ENCODE data around the gene DICER1. TPM values are rescaled to one million over a fixed set of nuclear protein-coding genes. Genes with fewer than 3 reads are reported as not detected.

DICER1 gene
- total RNA-seq, 4 donors from 2014 or later: 43.9 to 72.2 (median 58.4) TPM

DNA sequence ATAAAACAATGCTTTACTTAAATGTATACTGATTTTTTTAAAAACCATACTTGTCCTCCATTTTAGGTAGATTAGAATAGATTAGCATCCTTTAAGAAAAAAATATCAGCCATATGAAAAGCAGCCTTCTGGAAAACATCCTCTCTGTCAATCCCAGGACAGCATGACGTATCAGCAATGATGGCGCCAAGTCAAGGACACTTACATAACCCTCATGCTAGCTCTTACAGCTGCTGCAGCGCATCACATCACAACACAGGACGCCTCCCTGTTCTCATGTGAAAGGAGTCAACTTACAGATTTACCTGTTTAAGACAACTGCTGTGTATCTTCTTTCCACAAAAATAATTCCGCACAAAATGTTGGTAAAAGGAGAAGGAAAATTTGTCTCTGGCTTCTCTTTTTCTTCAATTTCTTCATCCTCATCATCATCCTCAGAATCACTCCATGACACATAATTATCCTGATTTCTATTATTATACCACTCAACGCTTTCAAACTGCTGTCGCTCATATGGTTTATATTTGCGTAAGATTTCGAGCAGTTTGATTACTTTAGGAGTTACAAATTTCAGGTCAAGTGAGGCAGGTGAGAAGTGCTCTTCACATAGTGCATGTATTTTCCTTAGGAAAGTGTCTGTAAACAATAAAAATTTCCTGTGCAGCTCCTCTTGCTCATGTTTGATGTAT lies 33.3 kb downstream of the DICER1 start:
- intact Hi-C loops (cut with DNase I): no loop called here
- TF ChIP-seq, protein P1, sequence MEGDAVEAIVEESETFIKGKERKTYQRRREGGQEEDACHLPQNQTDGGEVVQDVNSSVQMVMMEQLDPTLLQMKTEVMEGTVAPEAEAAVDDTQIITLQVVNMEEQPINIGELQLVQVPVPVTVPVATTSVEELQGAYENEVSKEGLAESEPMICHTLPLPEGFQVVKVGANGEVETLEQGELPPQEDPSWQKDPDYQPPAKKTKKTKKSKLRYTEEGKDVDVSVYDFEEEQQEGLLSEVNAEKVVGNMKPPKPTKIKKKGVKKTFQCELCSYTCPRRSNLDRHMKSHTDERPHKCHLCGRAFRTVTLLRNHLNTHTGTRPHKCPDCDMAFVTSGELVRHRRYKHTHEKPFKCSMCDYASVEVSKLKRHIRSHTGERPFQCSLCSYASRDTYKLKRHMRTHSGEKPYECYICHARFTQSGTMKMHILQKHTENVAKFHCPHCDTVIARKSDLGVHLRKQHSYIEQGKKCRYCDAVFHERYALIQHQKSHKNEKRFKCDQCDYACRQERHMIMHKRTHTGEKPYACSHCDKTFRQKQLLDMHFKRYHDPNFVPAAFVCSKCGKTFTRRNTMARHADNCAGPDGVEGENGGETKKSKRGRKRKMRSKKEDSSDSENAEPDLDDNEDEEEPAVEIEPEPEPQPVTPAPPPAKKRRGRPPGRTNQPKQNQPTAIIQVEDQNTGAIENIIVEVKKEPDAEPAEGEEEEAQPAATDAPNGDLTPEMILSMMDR (IDR thresholded peaks at IDR 0.05): no peak
- TF ChIP-seq POLR2AphosphoS5 (IDR thresholded peaks at IDR 0.05) (peak; percentile 36 to 40), POLR2A (IDR thresholded peaks at IDR 0.05; ENCODE audit: low read depth) (no peak), EP300 (IDR thresholded peaks at IDR 0.05) (no peak)
- Histone ChIP-seq H3K36me3 (peaks cover 5 to 60% (median 34%) of the 10 kb centered on the region in 4 donors), H3K27me3 (no peaks in the 10 kb centered on the region), H3K9me3 (no peaks in the 10 kb centered on the region), H3K4me3 (no peak overlapping the region), H3K4me1 (peaks cover 0 to 13% (median 5%) of the 10 kb centered on the region in 4 donors), H3K27ac (replicated peaks in 1 of 4) (no peak overlapping the region)
- WGBS: 89% methylated on average over 9 of the region's 9 CpGs
- no peak for DNase-seq (ENCODE audit: extremely low spot score)

DNA sequence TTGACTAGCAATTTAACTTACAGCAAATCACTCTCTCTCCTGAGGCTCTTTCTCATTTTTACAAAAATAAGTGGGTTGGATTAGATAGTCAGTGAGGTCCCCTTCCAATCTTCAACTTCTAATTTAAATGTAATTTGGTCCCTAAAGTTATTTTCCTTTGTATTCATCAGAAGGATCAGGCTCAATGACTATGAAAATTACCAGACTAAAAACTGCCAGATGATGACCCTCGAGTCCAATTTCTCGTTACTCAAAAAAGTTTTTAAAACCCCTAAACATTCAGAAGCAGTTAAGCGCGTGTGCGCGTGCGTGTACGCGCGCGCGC lies 34.7 kb downstream of the DICER1 start:
- 94% methylated on average over 12 of the region's 12 CpGs for WGBS
- intact Hi-C loops (cut with DNase I): no loop called here
- peaks cover 0 to 13% (median 5%) of the 10 kb centered on the region in 4 donors for H3K4me1 ChIP-seq
- H3K9me3 ChIP-seq: no peaks in the 10 kb centered on the region
- H3K27me3 ChIP-seq: no peaks in the 10 kb centered on the region
- no peak overlapping the region for H3K27ac ChIP-seq (replicated peaks in 1 of 4)
- TF ChIP-seq POLR2AphosphoS5 (IDR thresholded peaks at IDR 0.05) (no peak), EP300 (IDR thresholded peaks at IDR 0.05) (no peak), POLR2A (IDR thresholded peaks at IDR 0.05; ENCODE audit: low read depth) (no peak)
- TF ChIP-seq, protein P1 (IDR thresholded peaks at IDR 0.05): no peak
- no peak for DNase-seq (ENCODE audit: extremely low spot score)
- H3K4me3 ChIP-seq: no peak overlapping the region
- H3K36me3 ChIP-seq: peaks cover 5 to 55% (median 31%) of the 10 kb centered on the region in 4 donors

DNA sequence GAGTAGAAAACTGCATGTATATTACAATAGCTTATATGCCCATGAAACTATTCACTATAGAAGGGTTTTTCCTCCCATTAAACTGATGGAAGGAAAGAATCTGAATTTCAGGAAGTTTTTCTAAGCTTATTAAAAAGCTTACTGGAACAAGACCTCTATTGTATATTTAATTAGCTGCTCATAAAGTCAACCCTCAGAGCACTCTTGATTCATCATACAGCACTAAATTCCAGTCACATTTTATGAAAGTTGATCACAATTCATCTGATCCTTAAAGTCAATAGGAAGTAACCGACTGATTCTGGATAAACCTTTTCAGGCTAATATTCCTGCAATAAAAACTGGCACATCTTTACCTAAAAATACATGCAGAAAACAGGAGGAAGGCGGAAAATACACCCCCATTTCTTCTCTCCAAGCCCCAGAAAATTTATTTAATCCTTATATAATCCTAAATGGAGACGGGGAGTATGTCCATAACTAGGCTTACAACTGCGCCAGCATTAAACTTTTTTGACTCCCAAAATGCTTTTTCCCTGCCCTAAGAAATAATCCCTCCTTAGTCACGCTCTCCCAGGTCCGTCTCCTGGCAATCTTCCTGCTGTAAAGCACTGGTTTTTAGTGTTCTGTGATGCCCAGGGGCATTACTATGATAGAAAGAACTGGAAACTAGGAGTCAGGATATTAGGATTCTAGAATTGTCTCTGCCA lies 35.3 kb downstream of the DICER1 start:
- Histone ChIP-seq H3K27me3 (no peaks in the 10 kb centered on the region), H3K27ac (replicated peaks in 1 of 4) (no peak overlapping the region), H3K4me1 (peaks cover 0 to 13% (median 5%) of the 10 kb centered on the region in 4 donors), H3K4me3 (no peak overlapping the region), H3K9me3 (no peaks in the 10 kb centered on the region), H3K36me3 (peaks cover 5 to 55% (median 33%) of the 10 kb centered on the region in 4 donors)
- 95% methylated on average over 6 of the region's 6 CpGs for WGBS
- DNase-seq (ENCODE audit: extremely low spot score): no peak
- intact Hi-C loops (cut with DNase I): no loop called here
- TF ChIP-seq POLR2AphosphoS5 (IDR thresholded peaks at IDR 0.05): no peak
- no peak for TF ChIP-seq EP300 (IDR thresholded peaks at IDR 0.05)
- no peak for TF ChIP-seq POLR2A (IDR thresholded peaks at IDR 0.05; ENCODE audit: low read depth)
- TF ChIP-seq, protein P1 (IDR thresholded peaks at IDR 0.05): no peak

DNA sequence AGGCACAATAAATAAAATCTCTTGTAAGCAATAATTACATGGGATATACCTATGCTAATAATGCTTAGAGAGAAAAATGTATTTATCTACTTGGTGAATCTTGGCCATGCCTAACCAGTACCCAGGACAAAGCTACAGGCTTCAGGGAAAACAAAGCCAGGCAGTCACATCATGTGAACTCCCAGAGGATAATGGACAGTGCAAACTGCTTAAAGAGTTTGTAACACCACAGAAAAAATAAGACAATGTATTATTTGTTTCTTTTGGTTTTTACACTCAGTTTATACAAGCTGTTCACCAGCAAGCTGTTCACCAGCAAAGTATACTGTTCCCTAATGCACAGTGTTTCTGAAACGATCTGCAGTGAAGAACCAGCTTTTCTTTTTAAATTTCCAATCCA lies 38.0 kb downstream of the DICER1 start:
- WGBS: 67% methylated on average over 1 of the region's 1 CpG
- H3K27me3 ChIP-seq: no peaks in the 10 kb centered on the region
- H3K36me3 ChIP-seq: peaks cover 6 to 65% (median 41%) of the 10 kb centered on the region in 4 donors
- no peak overlapping the region for H3K27ac ChIP-seq (replicated peaks in 1 of 4)
- no peaks in the 10 kb centered on the region for H3K9me3 ChIP-seq
- peaks cover 0 to 5% (median 2%) of the 10 kb centered on the region in 4 donors for H3K4me1 ChIP-seq
- no peak overlapping the region for H3K4me3 ChIP-seq
- DNase-seq (ENCODE audit: extremely low spot score): no peak
- intact Hi-C loops (cut with DNase I): no loop called here
- no peak for TF ChIP-seq POLR2AphosphoS5 (IDR thresholded peaks at IDR 0.05)
- TF ChIP-seq, protein P1 (IDR thresholded peaks at IDR 0.05): no peak
- no peak for TF ChIP-seq EP300 (IDR thresholded peaks at IDR 0.05)

Data from esophagus muscularis mucosa (tissue), 4 donors.